Liver (tissue), 9 donors: ENCODE results near the gene ATIC. TPM values are rescaled to one million over a fixed set of nuclear protein-coding genes. Genes with fewer than 3 reads are reported as not detected.

Experiments used
- DNase-seq: peaks from one replicate; pipeline ENCODE4 v3.0.0-alpha.2; 2017; ENCODE audit warnings: low spot score
- H3K27ac ChIP-seq, 2 donors: one replicate each; pipeline ENCODE4 v1.7.0; 2013; ENCODE audit warnings: inconsistent platforms in 2 of 2, low read length in 2 of 2, control low read depth in 1 of 2, low read depth in 1 of 2, mild to moderate bottlenecking in 1 of 2
- H3K27me3 ChIP-seq, 4 donors: one replicate each; pipeline versions ENCODE4 v1.6.1 to v1.7.0; 2013; ENCODE audit warnings: low read length in 3 of 4, inconsistent platforms in 1 of 4, mild to moderate bottlenecking in 1 of 4, moderate library complexity in 1 of 4; ENCODE audit not compliant: control insufficient read depth in 4 of 4, insufficient read depth in 4 of 4
- H3K36me3 ChIP-seq, 4 donors: one replicate each; pipeline versions ENCODE4 v1.6.1 to v1.7.0; 2013; ENCODE audit warnings: low read length in 3 of 4, mild to moderate bottlenecking in 3 of 4, low read depth in 1 of 4, moderate library complexity in 1 of 4; ENCODE audit not compliant: control insufficient read depth in 4 of 4, insufficient read depth in 3 of 4
- H3K4me1 ChIP-seq, 4 donors: one replicate each; pipeline versions ENCODE4 v1.6.1 to v1.7.0; 2013; ENCODE audit warnings: low read length in 3 of 4, mild to moderate bottlenecking in 3 of 4, moderate library complexity in 1 of 4; ENCODE audit not compliant: control insufficient read depth in 4 of 4, insufficient read depth in 4 of 4
- H3K4me3 ChIP-seq, 3 donors: one replicate each; pipeline versions ENCODE4 v1.6.1 to v1.7.0; 2013; ENCODE audit warnings: low read length in 3 of 3, control low read depth in 1 of 3, low read depth in 1 of 3, mild to moderate bottlenecking in 1 of 3
- H3K9ac ChIP-seq, 2 donors: one replicate each; pipeline ENCODE4 v1.7.0; 2013; ENCODE audit warnings: low read length in 2 of 2, mild to moderate bottlenecking in 2 of 2, moderate library complexity in 2 of 2, control low read depth in 1 of 2, low read depth in 1 of 2
- H3K9me3 ChIP-seq, 4 donors: one replicate each; pipeline versions ENCODE4 v1.6.1 to v1.7.0; 2013; ENCODE audit warnings: low read length in 3 of 4; ENCODE audit not compliant: control insufficient read depth in 4 of 4
- EGR1 ChIP-seq, 2 donors: IDR thresholded peaks; 2 replicates each; pipeline ENCODE4 v1.6.1; 2016 to 2018; ENCODE audit warnings: antibody characterized with exemption in 2 of 2, low read depth in 2 of 2
- FOXA1 ChIP-seq: IDR thresholded peaks from 2 replicates; pipeline ENCODE4 v1.6.1; 2016; ENCODE audit warnings: antibody characterized with exemption
- GABPA ChIP-seq, 2 donors: IDR thresholded peaks in 1 of 2; conservative IDR thresholded peaks in 1 of 2; 2 replicates each; pipeline ENCODE4 v1.6.1; 2016; ENCODE audit warnings: antibody characterized with exemption in 2 of 2, mild to moderate bottlenecking in 1 of 2, moderate library complexity in 1 of 2
- HNF4A ChIP-seq, 2 donors: conservative IDR thresholded peaks; 2 replicates each; pipeline ENCODE4 v1.6.1; 2016; ENCODE audit warnings: antibody characterized with exemption in 2 of 2, mild to moderate bottlenecking in 2 of 2
- JUND ChIP-seq, 2 donors: IDR thresholded peaks; 2 replicates each; pipeline ENCODE4 v1.6.1; 2016; ENCODE audit warnings: antibody characterized with exemption in 2 of 2
- NR2F2 ChIP-seq: IDR thresholded peaks from 2 replicates; pipeline ENCODE4 v1.6.1; 2016; ENCODE audit warnings: antibody characterized with exemption
- RXRA ChIP-seq, 2 donors: IDR thresholded peaks; 2 replicates each; pipeline ENCODE4 v1.6.1; 2017 to 2018; ENCODE audit warnings: antibody characterized with exemption in 2 of 2, mild to moderate bottlenecking in 1 of 2
- SP1 ChIP-seq: IDR thresholded peaks from 2 replicates; pipeline ENCODE4 v1.6.1; 2018; ENCODE audit warnings: antibody characterized with exemption, mild to moderate bottlenecking
- TAF1 ChIP-seq: conservative IDR thresholded peaks from 2 replicates; pipeline ENCODE4 v1.6.1; 2016; ENCODE audit warnings: antibody characterized with exemption, mild to moderate bottlenecking
- YY1 ChIP-seq: IDR thresholded peaks from 2 replicates; pipeline ENCODE4 v1.6.1; 2016; ENCODE audit warnings: antibody characterized with exemption, mild to moderate bottlenecking
- WGBS: extraction: QIAGEN DNeasy Blood & Tissue Kit; methylation state at CpG from one replicate; pipeline ENCODE4 v1.1.7; 2013; 5-methylcytosine and 5-hydroxymethylcytosine counted together
- polyA plus RNA-seq, 2 donors: library from polyadenylated mRNA; stranded (reverse) in 1 of 2; unstranded in 1 of 2; fragments of 200-250 nt in 1 of 2; fragments of >200 nt in 1 of 2; fragmentation: Nextera tagmentation in 1 of 2; extraction: Ambion mirVana in 1 of 2; gene quantifications; one replicate each; pipeline versions ENCODE4 v1.2.1 to v1.2.3, GENCODE V29; 2013 to 2015
- total RNA-seq, 2 donors: library from RNA; depleted of rRNA; stranded (reverse); fragments of >200 nt; gene quantifications; one replicate each; pipeline ENCODE4 v1.2.3, GENCODE V29; 2014
- TF ChIP-seq, protein P1 (sequence below): IDR thresholded peaks from 2 replicates; pipeline ENCODE4 v1.6.1; 2016; ENCODE audit warnings: antibody characterized with exemption, mild to moderate bottlenecking
- TF ChIP-seq, protein P2 (sequence below): IDR thresholded peaks from 2 replicates; pipeline ENCODE4 v1.6.1; 2016; ENCODE audit warnings: antibody characterized with exemption
- TF ChIP-seq, protein P3 (sequence below): IDR thresholded peaks from 2 replicates; pipeline ENCODE4 v1.6.1; 2016; ENCODE audit warnings: antibody characterized with exemption
- TF ChIP-seq, protein P4 (sequence below): fragments of 150-350 bp; IDR thresholded peaks from 2 replicates; pipeline ENCODE4 v1.5.1; 2017; ENCODE audit warnings: improper control_type of control experiment, low read depth, low read length; ENCODE audit not compliant: missing input control
- donor health status: healthy.
- donor health status: healthy.
- donor health status: healthy.
- donor health status: healthy.
- donor health status: healthy.

ATIC gene
- total and polyA plus RNA-seq, 4 donors, result 22.9 to 50.0 (median 36.0) TPM

DNA sequence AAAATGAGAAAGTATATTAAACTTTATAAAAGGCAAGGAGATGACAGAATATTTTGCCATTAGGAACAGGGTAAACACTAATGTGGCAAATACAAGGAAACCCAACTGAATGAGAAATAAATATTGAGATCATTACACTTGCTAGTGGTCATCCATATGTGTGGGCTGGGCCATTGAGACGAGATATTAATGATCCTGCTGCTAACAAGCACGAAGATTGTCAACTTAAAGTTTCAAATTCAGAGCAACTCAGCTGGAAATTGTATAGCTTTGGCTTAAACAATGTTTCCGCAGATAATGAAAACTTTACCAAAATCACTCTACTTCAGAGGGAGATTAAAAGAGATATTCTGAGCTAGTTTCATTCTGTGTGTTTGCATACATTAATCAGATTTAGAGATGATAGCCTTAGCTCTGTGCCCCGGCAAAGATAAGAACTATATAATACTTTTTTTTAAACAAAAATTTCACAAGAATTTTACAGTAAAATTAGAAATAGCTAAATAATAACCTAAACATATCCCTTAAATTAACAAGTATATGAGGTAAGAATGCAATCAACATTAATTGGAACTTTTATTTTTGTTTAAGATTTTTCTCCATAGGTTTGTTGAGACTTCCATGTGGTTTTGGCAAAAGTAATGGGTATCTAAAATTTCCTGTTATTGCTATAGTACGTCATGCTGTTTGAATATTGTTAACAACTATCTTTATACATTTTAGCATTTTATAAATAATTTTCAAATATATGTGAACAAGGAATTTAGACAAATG is 84.0 kb downstream of the ATIC start (continued):
- TF ChIP-seq, protein P1, sequence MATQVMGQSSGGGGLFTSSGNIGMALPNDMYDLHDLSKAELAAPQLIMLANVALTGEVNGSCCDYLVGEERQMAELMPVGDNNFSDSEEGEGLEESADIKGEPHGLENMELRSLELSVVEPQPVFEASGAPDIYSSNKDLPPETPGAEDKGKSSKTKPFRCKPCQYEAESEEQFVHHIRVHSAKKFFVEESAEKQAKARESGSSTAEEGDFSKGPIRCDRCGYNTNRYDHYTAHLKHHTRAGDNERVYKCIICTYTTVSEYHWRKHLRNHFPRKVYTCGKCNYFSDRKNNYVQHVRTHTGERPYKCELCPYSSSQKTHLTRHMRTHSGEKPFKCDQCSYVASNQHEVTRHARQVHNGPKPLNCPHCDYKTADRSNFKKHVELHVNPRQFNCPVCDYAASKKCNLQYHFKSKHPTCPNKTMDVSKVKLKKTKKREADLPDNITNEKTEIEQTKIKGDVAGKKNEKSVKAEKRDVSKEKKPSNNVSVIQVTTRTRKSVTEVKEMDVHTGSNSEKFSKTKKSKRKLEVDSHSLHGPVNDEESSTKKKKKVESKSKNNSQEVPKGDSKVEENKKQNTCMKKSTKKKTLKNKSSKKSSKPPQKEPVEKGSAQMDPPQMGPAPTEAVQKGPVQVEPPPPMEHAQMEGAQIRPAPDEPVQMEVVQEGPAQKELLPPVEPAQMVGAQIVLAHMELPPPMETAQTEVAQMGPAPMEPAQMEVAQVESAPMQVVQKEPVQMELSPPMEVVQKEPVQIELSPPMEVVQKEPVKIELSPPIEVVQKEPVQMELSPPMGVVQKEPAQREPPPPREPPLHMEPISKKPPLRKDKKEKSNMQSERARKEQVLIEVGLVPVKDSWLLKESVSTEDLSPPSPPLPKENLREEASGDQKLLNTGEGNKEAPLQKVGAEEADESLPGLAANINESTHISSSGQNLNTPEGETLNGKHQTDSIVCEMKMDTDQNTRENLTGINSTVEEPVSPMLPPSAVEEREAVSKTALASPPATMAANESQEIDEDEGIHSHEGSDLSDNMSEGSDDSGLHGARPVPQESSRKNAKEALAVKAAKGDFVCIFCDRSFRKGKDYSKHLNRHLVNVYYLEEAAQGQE, result no peak
- TF ChIP-seq YY1, result no peak
- no peak for TF ChIP-seq FOXA1
- TF ChIP-seq SP1, result no peak
- TF ChIP-seq NR2F2, result no peak
- no peak for TF ChIP-seq JUND (IDR thresholded peaks at IDR 0.05)
- TF ChIP-seq TAF1, result no peak
- no peak for TF ChIP-seq EGR1 (IDR thresholded peaks at IDR 0.05; ENCODE audit: low read depth in 2 of 2)
- no peak for TF ChIP-seq HNF4A (conservative IDR thresholded peaks at IDR 0.05)
- TF ChIP-seq GABPA (IDR thresholded peaks at IDR 0.05 in 1 of 2, conservative IDR thresholded peaks at IDR 0.05 in 1 of 2), result no peak
- TF ChIP-seq, protein P2, sequence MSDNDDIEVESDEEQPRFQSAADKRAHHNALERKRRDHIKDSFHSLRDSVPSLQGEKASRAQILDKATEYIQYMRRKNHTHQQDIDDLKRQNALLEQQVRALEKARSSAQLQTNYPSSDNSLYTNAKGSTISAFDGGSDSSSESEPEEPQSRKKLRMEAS, result no peak

DNA sequence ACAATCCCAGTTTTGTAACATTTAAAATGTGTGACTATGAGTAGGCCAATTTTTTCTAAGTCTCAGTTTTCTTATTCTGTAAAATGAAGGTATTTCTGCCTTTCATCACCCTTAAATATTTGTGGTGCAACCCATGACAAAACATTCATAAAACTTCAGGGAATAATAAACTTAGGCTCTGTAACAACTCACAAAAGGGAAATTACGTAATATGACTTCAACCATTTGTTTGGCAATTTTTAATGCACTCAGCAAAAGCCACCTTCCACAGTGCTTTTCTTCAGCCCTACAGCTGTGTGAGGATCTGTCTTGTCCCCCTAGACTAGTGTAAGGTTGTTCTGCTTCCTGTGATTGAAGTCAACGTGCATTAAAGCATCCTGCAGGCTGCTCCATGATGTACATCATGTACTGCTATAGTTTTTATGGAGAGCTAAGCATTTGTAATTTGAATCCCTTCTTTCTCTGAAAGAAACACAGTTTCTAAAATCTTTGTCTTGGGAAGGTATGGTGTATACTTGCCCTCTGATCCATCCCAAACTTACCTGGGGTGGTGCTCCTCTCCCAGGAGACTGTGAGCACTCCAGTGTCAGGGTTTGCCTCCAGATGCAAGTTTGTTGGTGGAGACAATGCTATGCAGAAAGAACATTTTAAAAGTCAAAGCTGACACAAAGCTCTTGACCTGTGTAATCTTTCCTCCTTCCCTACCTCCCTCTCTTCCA is 84.9 kb downstream of the ATIC start:
- Histone ChIP-seq H3K27ac (no peak overlapping the region), H3K27me3 (no peaks in the 10 kb centered on the region), H3K4me1 (no peaks in the 10 kb centered on the region), H3K36me3 (peaks cover 11 to 82% (median 78%) of the 10 kb centered on the region in 4 donors), H3K9ac (no peak overlapping the region), H3K4me3 (no peak overlapping the region), H3K9me3 (no peaks in the 10 kb centered on the region)
- 76% methylated on average over 2 of the region's 2 CpGs for WGBS
- DNase-seq, result no peak
- TF ChIP-seq, protein P3, sequence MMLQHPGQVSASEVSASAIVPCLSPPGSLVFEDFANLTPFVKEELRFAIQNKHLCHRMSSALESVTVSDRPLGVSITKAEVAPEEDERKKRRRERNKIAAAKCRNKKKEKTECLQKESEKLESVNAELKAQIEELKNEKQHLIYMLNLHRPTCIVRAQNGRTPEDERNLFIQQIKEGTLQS, result no peak
- TF ChIP-seq, protein P1, result no peak
- TF ChIP-seq RXRA (IDR thresholded peaks at IDR 0.05), result no peak
- no peak for TF ChIP-seq HNF4A (conservative IDR thresholded peaks at IDR 0.05)
- TF ChIP-seq FOXA1, result no peak
- TF ChIP-seq, protein P4, sequence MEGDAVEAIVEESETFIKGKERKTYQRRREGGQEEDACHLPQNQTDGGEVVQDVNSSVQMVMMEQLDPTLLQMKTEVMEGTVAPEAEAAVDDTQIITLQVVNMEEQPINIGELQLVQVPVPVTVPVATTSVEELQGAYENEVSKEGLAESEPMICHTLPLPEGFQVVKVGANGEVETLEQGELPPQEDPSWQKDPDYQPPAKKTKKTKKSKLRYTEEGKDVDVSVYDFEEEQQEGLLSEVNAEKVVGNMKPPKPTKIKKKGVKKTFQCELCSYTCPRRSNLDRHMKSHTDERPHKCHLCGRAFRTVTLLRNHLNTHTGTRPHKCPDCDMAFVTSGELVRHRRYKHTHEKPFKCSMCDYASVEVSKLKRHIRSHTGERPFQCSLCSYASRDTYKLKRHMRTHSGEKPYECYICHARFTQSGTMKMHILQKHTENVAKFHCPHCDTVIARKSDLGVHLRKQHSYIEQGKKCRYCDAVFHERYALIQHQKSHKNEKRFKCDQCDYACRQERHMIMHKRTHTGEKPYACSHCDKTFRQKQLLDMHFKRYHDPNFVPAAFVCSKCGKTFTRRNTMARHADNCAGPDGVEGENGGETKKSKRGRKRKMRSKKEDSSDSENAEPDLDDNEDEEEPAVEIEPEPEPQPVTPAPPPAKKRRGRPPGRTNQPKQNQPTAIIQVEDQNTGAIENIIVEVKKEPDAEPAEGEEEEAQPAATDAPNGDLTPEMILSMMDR, result no peak
- no peak for TF ChIP-seq YY1
